Bronchial epithelial cell (primary cell): ENCODE data around the gene ELANE. TPM values are rescaled to one million over a fixed set of nuclear protein-coding genes. Genes with fewer than 3 reads are reported as not detected.
A peak's percentile ranks its signal among the peaks of the same experiment; 100 is the strongest.
"Not testable (repeated sequence)": the region's sequence is repeated elsewhere in the genome, so short reads cannot be mapped to it uniquely, and the experiment has no call there.

Experiments
- DNase-seq: peaks from one replicate; pipeline ENCODE4 v3.0.0-alpha.2; 2010; ENCODE audit warnings: low read depth
- FAIRE-seq: peaks from 2 replicates; lab custom pipeline; 2011; peaks lifted over from hg19 to GRCh38; lab: Jason Lieb, UNC
- H3K27me3 ChIP-seq: 2 replicates; pipeline ENCODE4 v1.5.1; 2011; ENCODE audit warnings: low read length; ENCODE audit not compliant: control insufficient read depth, insufficient read depth
- H3K36me3 ChIP-seq: 2 replicates; pipeline ENCODE4 v1.5.1; 2011; ENCODE audit warnings: low read length; ENCODE audit not compliant: control insufficient read depth, insufficient read depth
- H3K4me3 ChIP-seq: 2 replicates; pipeline ENCODE4 v1.5.1; 2011; ENCODE audit warnings: mild to moderate bottlenecking, low read depth, low read length, control low read depth
- total RNA-seq: library from RNA; depleted of rRNA; stranded (reverse); fragments of >200 nt; gene quantifications from 2 replicates; pipeline ENCODE4 v1.2.1, GENCODE V29; 2014
- TF ChIP-seq, protein P1 (sequence below): IDR thresholded peaks from 2 replicates; pipeline ENCODE4 v1.5.1; 2011; ENCODE audit warnings: mild to moderate bottlenecking, moderate library complexity, low read length, control low read depth, inconsistent platforms; ENCODE audit not compliant: insufficient read depth, severe bottlenecking

ELANE gene
- total RNA-seq, 1 donor from 2014 or later: not detected

DNA sequence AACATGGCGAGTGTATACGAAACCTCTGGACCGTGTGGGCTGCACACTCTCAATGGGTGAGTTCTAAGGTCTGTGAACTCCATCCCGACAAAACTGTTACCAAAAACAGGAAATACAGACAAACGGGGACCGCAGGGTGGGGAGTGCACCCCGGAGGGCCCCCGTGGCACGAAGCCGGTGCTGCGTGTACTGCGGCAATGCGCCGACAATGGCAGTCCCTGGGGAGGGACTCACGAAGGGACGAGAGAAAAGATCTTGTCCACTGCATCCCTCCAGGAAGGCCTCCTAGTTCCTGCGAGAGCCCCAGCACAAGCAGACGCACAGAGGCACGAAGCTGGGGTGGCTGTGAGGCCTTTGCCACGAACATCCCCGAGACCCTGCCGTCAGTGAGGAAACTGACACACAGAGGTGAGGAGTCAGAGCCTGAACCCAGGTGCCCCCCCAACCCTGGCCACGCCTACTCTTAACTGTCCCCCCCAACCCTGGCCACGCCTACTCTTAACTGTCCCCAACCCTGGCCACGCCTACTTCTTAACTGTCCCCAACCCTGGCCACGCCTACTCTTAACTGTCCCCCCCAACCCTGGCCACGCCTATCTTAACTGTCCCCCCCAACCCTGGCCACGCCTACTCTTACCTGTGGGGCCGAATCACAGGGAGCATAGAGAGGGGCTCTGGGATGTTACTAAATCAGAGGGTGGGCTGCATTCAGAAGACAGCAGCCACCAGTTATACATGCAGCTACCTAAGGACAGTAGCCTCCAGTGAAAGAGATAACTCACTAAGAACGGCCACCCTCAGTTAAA is 36.7 kb downstream of the ELANE start:
- TF ChIP-seq, protein P1, sequence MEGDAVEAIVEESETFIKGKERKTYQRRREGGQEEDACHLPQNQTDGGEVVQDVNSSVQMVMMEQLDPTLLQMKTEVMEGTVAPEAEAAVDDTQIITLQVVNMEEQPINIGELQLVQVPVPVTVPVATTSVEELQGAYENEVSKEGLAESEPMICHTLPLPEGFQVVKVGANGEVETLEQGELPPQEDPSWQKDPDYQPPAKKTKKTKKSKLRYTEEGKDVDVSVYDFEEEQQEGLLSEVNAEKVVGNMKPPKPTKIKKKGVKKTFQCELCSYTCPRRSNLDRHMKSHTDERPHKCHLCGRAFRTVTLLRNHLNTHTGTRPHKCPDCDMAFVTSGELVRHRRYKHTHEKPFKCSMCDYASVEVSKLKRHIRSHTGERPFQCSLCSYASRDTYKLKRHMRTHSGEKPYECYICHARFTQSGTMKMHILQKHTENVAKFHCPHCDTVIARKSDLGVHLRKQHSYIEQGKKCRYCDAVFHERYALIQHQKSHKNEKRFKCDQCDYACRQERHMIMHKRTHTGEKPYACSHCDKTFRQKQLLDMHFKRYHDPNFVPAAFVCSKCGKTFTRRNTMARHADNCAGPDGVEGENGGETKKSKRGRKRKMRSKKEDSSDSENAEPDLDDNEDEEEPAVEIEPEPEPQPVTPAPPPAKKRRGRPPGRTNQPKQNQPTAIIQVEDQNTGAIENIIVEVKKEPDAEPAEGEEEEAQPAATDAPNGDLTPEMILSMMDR: no peak
- peaks cover 22% of the 10 kb centered on the region for H3K36me3 ChIP-seq

DNA sequence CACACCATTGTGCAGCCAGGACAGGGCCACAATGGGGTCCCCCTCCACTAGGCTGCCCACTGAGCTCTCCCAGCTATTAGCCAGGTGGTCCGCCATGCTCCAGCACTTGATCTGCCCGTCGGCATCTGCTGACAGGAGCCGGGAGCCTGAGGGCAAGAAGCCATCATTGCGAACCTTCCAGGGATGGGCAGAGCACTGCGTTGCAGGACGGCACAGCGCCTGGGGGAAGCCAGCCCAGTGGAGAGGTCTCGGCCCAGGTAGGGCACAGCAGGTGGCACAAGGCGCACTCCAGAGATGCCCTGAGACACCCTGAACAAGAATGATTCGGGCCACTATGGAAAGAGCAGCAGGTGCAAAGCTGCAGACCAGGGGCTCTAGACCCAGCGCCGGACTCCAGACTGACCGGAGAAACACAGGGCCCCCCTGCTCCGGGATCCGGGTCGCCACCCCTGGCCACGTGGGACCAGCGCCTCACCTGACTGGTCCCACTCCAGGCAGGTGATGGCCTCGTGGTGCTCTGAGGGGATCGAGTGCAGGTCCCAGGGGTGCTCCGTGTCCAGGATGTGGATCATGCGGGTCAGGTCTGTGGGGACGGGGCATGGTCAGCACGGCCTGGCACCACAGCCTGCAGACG is 37.7 kb downstream of the ELANE start:
- no peak for FAIRE-seq

More for the DNA sequence above, 36.7 kb downstream of the ELANE start:
- no peak for DNase-seq
- Histone ChIP-seq H3K27me3 (no peaks in the 10 kb centered on the region), H3K4me3 (no peak overlapping the region)
- FAIRE-seq: no peak

DNA sequence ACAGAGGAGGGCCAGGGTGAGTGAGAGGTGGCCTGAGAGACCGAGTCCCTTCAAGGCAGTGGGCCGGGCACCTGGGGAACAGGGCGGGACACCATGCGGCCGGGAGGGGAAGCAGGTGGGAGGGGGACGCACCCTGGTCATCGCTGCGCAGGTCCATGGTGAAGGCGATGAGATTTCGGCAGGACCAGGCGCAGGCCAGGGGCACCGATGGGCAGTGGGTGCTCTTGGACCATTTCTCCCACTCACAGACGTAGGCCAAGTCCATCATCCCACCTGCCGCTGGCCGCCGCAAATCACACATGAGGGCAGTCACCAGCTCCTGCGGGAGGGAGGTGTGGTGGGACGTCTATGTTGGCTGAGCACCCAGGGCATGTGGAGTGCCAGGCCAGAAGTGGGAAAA is 38.7 kb downstream of the ELANE start:
- Histone ChIP-seq H3K36me3 (peaks cover 15% of the 10 kb centered on the region), H3K4me3 (no peak overlapping the region), H3K27me3 (no peaks in the 10 kb centered on the region)
- DNase-seq (no peak), FAIRE-seq (no peak)
- TF ChIP-seq, protein P1: no peak

More for the DNA sequence above, 37.7 kb downstream of the ELANE start:
- TF ChIP-seq, protein P1: no peak
- H3K36me3 ChIP-seq: peaks cover 20% of the 10 kb centered on the region
- no peak for DNase-seq
- no peak overlapping the region for H3K4me3 ChIP-seq
- no peaks in the 10 kb centered on the region for H3K27me3 ChIP-seq

DNA sequence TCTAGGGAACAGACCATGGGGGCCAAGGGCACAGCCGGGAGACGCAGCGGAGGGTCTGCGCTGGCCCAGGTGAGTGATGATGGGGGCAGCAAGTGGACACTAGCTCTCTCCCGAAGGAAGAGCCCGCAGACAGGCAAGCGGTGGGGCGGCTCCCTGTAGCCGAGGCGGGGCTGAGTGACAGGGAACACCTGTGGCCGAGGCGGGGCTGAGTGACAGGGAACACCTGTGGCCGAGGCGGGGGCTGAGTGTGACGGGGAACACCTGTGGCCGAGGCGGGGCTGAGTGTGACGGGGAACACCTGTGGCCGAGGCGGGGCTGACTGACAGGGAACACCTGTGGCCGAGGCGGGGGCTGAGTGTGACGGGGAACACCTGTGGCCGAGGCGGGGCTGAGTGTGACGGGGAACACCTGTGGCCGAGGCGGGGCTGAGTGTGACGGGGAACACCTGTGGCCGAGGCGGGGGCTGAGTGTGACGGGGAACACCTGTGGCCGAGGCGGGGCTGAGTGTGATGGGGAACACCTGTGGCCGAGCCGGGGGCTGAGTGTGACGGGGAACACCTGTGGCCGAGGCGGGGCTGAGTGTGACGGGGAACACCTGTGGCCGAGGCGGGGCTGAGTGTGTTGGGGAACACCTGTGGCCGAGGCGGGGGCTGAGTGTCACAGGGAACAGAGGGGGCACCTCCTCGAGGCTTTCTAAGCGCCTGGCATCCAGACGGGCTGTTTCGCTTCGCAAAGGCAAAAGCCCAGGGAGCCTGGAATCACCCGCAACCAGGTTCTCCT is 39.5 kb downstream of the ELANE start:
- H3K27me3 ChIP-seq, DNase-seq, FAIRE-seq: not testable (repeated sequence)
- peak overlapping the region; percentile 80 for H3K4me3 ChIP-seq
- peaks cover 11% of the 10 kb centered on the region for H3K36me3 ChIP-seq

DNA sequence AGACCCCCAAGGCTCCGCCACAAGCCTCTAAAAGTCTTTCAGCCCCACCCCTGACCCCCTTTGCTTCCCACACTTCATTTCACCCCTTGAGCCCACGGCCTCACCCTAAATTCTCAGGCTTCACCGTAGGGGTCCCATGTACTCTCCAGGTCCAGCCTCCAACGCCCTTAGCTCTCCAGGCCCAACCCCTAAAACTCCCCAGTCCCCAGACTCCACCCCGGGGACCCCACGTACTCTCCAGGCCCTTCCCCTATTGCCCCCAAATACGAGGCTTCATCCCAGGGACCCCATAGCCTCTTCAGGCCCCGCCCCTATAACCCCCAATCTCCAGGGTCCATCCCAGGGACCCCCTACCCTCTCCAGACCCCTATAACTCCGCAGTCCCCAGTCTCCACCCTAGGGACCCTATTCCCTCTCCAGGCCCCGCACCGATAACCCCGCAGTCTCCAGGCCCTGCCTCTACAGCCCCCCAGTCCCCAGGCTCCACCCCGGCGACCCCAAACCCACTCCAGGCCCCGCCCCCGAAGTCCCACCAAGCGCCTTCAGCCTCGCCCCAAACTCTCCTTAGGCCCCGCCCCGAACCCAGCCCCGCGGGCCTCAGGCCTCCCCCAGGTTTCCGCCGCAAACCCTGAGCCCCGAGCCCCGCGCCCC is 40.3 kb downstream of the ELANE start:
- FAIRE-seq (no peak), DNase-seq (no peak)

More for the DNA sequence above, 40.3 kb downstream of the ELANE start:
- Histone ChIP-seq H3K4me3 (peak overlapping the region; percentile 80), H3K27me3 (no peaks in the 10 kb centered on the region), H3K36me3 (peaks cover 13% of the 10 kb centered on the region)
- TF ChIP-seq, protein P1: no peak
